NCI-H146 treated with DMSO at 0.1 percent for 48 hours (cell line): ENCODE data around the gene LPAR1.

Source experiments
- DNase-seq: peaks from one replicate; lab custom pipeline; 2025; ENCODE audit not compliant: unreplicated experiment; lab: John Stamatoyannopoulos, UW

The LPAR1 gene

GRCh38 chr9:111037708-111038330, 451 bp downstream of the LPAR1 start:
- no peak for DNase-seq

GRCh38 chr9:111037356-111037707, 938 bp downstream of the LPAR1 start:
- no peak for DNase-seq

- no peak for DNase-seq
These were observed 1.3 kb downstream of the LPAR1 start for GRCh38 chr9:111036946-111037345.

GRCh38 chr9:111036429-111036789, 1.9 kb downstream of the LPAR1 start:
- DNase-seq, result no peak

- DNase-seq, result no peak
These were observed 2.5 kb downstream of the LPAR1 start for GRCh38 chr9:111035543-111036428.

GRCh38 chr9:111034898-111035539, 3.3 kb downstream of the LPAR1 start:
- no peak for DNase-seq

GRCh38 chr9:111034170-111034897, 3.9 kb downstream of the LPAR1 start:
- DNase-seq, result no peak

- no peak for DNase-seq
These were observed 7.8 kb downstream of the LPAR1 start for GRCh38 chr9:111030492-111030891.

GRCh38 chr9:111029260-111029659, 9.0 kb downstream of the LPAR1 start:
- DNase-seq, result no peak

- DNase-seq, result no peak
These were observed 10.5 kb downstream of the LPAR1 start for GRCh38 chr9:111027798-111028197.

GRCh38 chr9:111023128-111023527, 15.1 kb downstream of the LPAR1 start:
- no peak for DNase-seq

GRCh38 chr9:111020594-111020993, 17.7 kb downstream of the LPAR1 start:
- no peak for DNase-seq

- DNase-seq, result no peak
These were observed 21.7 kb downstream of the LPAR1 start for GRCh38 chr9:111016426-111017045.

- no peak for DNase-seq
These were observed 22.3 kb downstream of the LPAR1 start for GRCh38 chr9:111016016-111016415.

- DNase-seq, result no peak
These were observed 24.6 kb downstream of the LPAR1 start for GRCh38 chr9:111013707-111014106.

- DNase-seq, result no peak
These were observed 25.0 kb downstream of the LPAR1 start for GRCh38 chr9:111013250-111013649.

GRCh38 chr9:111008158-111009075, 29.9 kb downstream of the LPAR1 start:
- DNase-seq, result no peak

GRCh38 chr9:111005746-111006470, 32.4 kb downstream of the LPAR1 start:
- no peak for DNase-seq

- no peak for DNase-seq
These were observed 33.3 kb downstream of the LPAR1 start for GRCh38 chr9:111004936-111005335.
